ENCODE results near the gene PRSS53. TPM values are rescaled to one million over a fixed set of nuclear protein-coding genes. Genes with fewer than 3 reads are reported as not detected.

The PRSS53 gene
- total RNA-seq, 4 donors from 2014 or later, result 2.3 to 3.8 (median 2.7) TPM

- H3K4me3 ChIP-seq (ENCODE audit: low read depth, poor library complexity, severe bottlenecking), result no peak overlapping the region
- DNase-seq (ENCODE audit: low spot score in 2 of 2), result peak in 1 of 2 donors; percentile 87
- TF ChIP-seq POLR2A (IDR thresholded peaks at IDR 0.05), result no peak
- no peak for TF ChIP-seq CTCF (IDR thresholded peaks at IDR 0.05)
- intact Hi-C loops (cut with DNase I; ENCODE audit: low total_unique reads), result no loop called here
- WGBS, 2 donors, result 66 to 71% methylated on average over 6 to 10 of the region's 10 CpGs
These were observed 41.7 kb upstream of the PRSS53 start for GRCh38 chr16:31130336-31130891.

GRCh38 chr16:31129568-31130335 lies 41.0 kb upstream of the PRSS53 start:
- 64 to 71% methylated on average over 28 to 29 of the region's 29 CpGs for WGBS, 2 donors
- DNase-seq (ENCODE audit: low spot score in 2 of 2), result peak in 1 of 2 donors; percentile 88
- TF ChIP-seq CTCF (IDR thresholded peaks at IDR 0.05), result no peak
- no peak for TF ChIP-seq POLR2A (IDR thresholded peaks at IDR 0.05)
- intact Hi-C loops (cut with DNase I; ENCODE audit: low total_unique reads), result no loop called here
- no peak overlapping the region for H3K4me3 ChIP-seq (ENCODE audit: low read depth, poor library complexity, severe bottlenecking)

GRCh38 chr16:31128711-31129567 lies 40.2 kb upstream of the PRSS53 start:
- H3K4me3 ChIP-seq (ENCODE audit: low read depth, poor library complexity, severe bottlenecking), result no peak overlapping the region
- 74 to 79% methylated on average over 14 of the region's 14 CpGs for WGBS, 2 donors

GRCh38 chr16:31127182-31127581 lies 38.4 kb upstream of the PRSS53 start:
- no peak for DNase-seq (ENCODE audit: low spot score in 2 of 2)
- intact Hi-C loops (cut with DNase I; ENCODE audit: low total_unique reads), result no loop called here
- H3K4me3 ChIP-seq (ENCODE audit: low read depth, poor library complexity, severe bottlenecking), result no peak overlapping the region
- no peak for TF ChIP-seq POLR2A (IDR thresholded peaks at IDR 0.05)
- TF ChIP-seq CTCF (IDR thresholded peaks at IDR 0.05), result no peak
- WGBS, 2 donors, result 94 to 95% methylated on average over 13 of the region's 13 CpGs

More at GRCh38 chr16:31128711-31129567, 40.2 kb upstream of the PRSS53 start:
- TF ChIP-seq CTCF (IDR thresholded peaks at IDR 0.05), result no peak
- no peak for TF ChIP-seq POLR2A (IDR thresholded peaks at IDR 0.05)
- intact Hi-C loops (cut with DNase I; ENCODE audit: low total_unique reads), result no loop called here
- DNase-seq (ENCODE audit: low spot score in 2 of 2), result no peak

- no peak overlapping the region for H3K4me3 ChIP-seq (ENCODE audit: low read depth, poor library complexity, severe bottlenecking)
- TF ChIP-seq CTCF (IDR thresholded peaks at IDR 0.05) (no peak), POLR2A (IDR thresholded peaks at IDR 0.05) (no peak)
- no peak for DNase-seq (ENCODE audit: low spot score in 2 of 2)
- 92 to 93% methylated on average over 3 of the region's 3 CpGs for WGBS, 2 donors
- intact Hi-C loops (cut with DNase I; ENCODE audit: low total_unique reads), result no loop called here
These were observed 37.1 kb upstream of the PRSS53 start for GRCh38 chr16:31125844-31126243.

Data from lower leg skin (tissue), 4 donors.